HPDE6-E6E7 (cell line): ENCODE results near the gene CEMIP.

Experiments
- DNase-seq: peaks from one replicate; pipeline ENCODE4 v3.0.0; 2011; ENCODE audit warnings: missing footprints; ENCODE audit errors: extremely low spot score

The CEMIP gene

DNA sequence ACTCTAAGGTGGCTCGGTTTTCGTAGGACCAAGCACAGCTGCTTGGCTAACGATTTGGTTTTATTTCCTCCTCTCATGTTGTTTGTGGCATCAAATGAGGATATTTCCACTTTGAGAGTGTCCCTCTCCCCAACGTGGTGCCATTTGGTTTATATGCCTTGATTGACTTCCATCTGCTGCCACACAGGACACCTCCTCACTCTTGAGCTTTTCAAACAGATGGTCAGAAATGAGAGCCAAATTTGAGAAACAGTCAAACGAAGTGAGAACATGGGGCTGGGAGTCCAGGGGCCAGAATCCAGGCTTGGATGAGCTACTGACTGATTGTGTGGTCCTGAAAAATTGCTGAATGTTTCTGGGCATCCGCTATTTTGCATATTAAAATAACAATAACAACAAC, 43.5 kb downstream of the CEMIP start:
- DNase-seq = no peak

DNA sequence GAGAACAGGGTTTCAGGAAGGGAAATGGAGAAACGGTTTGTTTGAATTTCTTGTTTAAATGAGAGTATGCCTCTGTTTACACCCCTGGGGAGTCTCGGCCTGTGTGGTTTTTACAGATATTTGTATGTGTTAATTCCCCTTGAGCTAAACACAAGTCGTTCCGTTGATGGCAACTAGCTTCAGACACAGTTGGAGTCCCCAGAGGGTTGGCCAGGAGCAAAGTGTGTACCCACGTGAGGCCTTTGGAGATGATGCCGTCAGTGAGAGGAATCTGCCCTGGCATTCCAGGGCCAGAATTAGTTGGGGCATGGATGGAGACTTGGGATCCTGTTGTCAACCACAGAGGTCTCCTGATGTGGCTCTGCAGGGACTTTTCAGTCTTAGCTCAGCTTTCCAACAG, 44.0 kb downstream of the CEMIP start:
- DNase-seq = no peak

DNA sequence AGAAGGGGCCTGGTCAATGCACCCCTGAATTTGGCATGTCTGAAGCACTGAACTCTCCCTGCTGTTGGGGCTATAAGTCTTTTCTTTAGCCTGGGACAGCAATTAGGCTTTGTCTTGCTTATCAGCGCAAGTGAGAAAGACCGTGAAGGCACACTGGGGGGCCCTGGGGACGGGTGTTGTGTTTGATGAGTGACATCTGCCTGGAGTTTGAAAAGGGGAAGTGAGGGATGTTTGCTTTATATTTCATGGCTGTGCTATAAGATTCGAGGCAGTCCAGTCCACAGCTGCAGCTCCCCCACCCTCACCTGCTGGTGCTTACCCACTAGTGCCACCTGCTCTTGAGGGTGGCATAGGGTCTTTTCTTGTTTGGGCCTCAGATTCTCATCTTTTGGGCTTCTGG, 44.8 kb downstream of the CEMIP start:
- DNase-seq = no peak

DNA sequence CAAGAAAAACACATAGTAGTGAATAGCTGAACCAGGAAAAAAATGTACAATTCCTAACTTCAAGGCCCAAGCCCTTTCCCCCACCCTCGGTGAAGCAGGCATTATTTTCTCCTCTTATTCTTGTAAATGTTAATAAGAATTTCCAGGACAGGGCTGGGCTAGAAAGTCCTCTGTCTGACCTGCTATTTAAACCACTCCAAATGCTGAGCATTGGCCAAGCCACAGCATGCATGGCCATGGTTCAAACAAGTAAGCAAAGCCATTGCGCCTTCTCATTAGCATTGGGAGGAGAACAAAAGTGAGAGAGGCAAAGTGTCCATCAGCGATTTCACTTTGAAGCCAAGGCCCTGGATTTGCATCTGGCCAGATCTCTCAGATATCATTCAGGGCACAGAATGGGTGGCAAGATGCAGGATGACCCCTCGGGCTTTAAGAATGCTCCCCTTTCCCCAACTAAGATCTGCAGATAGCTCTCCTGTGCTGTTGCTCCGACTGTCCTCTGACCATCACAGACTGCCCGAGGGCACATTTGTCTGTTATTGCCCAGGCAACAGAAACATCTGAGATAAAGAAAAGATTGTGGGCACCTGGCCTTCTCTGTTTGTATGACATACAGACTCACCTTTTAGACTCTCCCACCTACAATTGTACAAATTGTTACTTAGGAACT, 46.3 kb downstream of the CEMIP start:
- DNase-seq = no peak

DNA sequence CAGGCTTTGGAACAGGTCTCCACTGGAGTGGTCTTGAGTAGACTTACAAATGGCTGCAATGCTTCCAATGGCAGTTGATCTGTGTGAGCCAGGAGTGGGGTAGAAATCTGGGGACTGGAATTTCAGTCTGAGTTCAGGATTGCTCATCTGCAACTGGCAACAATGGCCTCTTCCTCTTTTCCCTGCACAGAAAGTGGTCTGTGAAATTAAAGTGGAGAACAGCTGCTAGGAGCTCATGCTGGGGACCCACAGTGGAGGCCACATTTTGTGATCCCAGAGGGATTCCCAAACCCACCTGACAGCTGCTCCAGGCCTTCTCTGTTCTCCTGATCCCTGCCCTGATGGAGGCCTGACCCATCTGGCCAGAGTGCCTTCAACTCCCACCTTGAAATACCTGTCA, 49.6 kb downstream of the CEMIP start:
- DNase-seq = no peak

DNA sequence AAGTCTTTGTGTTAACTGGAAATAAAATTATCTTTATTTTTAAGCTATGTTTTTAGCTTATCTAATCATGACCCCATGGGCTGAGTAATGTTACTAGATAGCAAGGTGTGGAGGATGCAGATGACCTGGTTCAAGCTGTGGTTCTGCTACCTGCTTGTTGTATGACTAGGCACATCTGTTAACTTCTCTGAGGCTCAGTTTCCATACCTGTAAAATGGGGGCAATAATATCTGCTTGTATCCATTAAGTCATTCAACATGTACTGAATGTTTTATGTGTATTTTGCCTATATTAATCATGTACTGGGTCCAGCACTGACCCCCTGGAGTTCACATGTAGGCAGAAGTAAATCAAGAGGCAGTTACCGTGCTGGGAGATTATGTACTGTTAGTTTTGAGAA, 51.5 kb downstream of the CEMIP start:
- DNase-seq = no peak

DNA sequence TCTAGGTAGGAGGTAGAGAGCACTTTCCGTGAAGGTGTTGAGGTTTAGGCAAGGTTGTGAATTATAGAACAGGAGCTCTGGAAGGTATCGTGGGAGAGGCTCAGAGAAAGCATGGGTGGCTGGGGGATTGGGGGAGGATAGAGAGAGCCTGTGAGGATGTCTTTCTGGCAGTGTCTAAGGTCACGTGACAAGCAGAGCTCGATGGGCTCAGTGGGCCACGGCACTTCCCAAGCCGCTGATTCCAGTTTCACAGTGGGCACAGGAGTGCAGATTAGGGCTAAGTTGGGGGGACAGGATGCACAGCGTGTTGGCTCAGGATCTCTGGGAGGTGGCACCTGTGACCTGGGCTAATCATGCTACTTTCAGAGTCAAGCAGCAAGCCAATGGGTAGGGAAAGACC, 52.0 kb downstream of the CEMIP start:
- DNase-seq = no peak

DNA sequence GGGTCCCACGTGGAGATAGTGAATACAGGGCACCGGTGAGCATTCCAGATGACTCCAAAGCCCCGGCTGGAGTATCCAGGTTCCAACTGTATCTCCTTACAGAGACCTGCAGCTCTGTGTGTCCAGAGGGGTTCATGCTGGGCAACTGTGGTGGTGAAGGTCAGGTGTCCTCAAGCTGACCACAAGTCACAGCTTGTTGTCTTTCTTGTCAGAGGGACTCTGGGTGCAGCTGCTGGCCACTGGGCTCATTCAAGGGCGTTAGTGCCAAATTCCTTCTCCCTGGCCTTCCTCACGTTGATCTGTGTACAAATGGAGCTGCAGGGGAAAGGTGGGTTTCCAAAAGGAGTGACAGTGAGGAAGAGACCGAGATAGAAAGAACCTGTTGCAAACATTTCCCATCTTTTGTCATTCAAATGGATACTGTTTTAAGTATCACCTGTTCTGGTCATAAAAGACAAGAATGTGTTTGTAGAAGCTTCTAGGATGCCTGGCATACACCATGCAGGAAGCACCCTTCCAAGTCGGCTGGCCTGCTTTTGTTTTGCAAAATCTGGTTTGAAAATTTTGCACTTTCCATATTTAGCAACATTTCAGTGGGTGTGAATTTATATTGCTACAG, 52.5 kb downstream of the CEMIP start:
- DNase-seq = no peak

DNA sequence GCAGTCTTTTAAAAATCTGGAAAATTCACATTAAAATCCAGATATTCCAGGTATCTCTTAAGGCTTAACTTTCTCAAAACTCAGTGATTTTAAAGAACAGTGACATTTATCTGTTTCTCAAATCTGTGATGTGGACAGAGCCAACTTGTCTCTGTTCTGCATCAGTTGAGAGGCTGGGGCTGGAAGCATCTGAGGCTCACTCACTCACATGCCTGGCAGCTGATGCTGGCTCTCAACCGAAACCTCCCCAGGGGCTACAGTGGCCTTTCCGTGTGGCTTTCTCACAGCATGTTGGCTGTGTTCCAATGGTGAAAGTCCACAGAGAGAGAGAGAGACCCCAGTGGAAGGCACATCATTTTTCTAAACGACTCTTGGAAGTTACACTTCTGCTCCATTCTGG, 53.5 kb downstream of the CEMIP start:
- no peak for DNase-seq

DNA sequence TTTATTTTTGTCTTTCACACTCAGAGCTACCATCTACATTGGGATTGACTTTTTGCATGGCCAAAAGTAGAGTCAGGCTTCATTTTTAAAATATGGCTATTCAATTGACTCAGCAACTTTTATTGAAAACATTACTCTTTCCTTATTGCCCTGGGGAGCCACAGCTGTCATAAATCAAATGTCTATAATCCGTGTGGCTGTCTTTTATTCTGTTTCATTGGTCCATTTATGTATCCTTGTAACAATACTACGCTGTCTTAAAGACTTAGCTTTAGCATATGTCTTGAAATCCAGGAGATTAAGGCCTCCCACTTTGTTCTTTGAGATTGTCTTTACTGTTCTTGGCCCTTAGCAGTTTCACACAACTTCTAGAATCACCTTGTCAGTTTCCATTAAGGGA, 55.2 kb downstream of the CEMIP start:
- no peak for DNase-seq

DNA sequence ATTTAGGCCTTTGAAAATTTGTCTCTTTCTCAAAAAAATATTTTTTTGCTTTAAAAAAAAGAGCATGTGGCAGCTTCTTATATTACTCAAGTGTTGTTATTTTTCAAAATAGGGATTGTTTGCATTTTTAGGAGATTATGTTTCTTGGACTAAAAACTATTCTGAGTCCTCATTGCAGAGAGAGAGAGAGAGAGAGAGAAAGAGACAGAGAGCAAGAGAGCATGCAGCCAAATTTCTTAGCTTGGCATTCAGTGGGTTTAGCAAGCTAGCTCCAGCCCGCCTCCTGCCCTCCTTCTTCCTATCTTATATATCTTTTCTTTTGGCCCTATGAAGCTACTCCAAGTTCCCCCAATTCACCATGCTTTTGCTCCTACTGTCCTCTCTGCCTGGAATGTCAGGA, 55.7 kb downstream of the CEMIP start:
- DNase-seq = no peak

DNA sequence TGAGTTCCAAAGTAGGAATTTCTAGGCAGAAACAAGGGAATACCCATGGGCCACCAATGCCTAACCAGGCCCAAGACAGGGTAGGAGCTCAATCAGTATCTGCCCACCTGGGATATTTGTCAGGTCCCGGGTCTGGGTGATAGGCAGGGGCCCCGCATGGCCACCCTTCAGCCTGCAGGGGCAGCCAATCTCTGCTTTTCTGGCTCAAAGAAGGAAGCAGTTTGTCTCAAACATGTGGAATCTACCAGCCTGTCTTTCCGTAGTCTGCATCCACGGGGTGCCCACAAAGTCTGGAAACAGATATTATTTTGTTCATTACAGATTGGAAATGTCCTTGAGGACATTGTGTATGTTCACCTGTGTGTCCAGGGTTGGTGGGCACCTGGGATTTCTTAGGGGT, 56.2 kb downstream of the CEMIP start:
- DNase-seq = no peak

DNA sequence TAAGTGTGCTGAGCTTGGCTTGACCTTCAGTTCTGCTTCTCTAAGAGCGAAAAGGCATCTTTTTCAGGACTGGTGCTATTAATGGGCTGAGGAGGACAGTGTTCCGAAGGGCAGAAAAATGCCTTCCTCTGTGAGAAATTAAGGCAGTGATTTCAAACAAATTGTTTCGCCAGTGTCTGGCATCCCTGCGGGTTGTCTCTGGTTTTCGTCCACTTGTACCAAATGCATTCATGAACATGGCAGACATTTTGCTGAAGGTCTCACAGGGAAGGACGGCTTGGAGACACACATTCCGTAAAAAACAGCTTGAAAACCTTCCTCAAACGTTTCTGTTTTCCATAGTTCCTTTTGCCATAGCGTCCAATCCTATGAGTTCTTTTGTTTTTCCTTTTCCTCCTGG, 57.1 kb downstream of the CEMIP start:
- DNase-seq = no peak

DNA sequence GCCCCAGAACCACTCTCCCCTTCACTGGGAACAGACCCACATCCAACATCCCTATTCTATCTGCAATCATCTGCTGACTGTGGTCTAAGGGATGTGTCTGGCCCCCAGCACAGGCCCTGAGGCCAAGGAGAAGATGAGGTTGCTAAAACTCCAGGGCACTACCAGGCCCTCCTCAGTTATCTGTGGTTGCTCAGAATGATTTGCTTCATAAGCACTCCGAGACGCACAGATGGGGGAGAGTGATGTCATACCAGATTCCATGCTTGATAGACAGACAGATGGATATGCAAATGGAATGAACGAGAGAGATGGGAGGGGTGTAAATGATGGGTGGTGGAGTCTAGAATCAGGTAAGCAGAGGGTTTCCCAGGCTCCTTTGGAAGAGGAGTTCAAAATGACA, 57.8 kb downstream of the CEMIP start:
- DNase-seq = no peak

DNA sequence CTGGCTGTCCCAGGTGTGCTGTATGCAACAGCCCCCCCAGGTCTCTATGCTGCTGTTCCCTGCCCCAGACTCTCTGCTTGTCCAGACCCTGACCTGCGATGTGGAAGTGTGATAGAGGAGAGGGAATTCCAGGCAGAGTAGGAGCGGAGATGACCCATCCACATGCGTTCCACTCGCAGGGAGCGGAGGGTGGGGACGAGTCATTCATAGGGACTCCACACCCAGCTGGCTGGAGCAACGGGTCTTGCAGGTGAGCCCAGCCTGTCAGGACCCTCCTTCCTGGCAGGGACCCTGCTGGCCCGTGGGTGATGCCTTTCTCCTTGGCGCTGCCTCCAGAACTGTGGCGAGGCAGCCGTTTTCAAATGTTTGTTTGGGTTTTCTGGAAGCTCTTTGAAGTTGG, 58.8 kb downstream of the CEMIP start:
- no peak for DNase-seq

DNA sequence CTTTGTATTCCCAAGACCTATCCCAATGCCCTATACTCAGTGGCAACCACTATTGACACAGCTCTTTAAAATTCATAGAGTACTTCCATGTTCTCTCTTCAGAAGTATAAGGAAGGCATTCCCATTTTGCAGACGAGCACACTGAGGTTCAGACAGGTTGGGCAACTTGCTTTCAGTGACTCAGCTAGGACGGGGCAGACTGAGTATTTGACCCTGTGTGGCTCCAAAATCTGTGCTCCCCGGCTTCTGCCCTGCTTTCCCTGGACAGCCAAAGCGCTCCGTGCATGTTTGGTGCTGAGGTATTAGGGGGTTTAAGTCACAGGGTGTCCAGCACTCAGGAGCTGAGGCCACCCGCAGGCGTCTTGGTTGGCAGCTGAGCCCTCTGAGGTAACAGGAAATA, 59.5 kb downstream of the CEMIP start:
- no peak for DNase-seq

DNA sequence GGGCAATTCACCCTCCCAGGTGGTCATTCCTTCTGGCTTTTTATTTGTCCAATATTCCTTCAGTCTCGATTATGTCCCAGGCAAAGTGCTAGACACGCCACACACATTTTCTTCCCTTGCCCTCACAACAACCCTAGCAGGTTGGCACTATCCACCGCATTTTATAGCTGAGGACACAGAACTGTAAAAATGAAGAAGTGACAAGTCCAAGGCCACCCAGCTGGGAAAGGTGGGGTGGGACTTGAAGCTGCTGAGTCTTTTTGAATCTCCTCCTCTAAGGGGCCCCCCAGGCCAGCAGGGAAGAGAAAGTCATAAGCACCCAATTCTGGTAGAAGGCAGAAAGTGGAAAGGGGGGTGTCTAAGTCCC, 60.6 kb downstream of the CEMIP start:
- no peak for DNase-seq

DNA sequence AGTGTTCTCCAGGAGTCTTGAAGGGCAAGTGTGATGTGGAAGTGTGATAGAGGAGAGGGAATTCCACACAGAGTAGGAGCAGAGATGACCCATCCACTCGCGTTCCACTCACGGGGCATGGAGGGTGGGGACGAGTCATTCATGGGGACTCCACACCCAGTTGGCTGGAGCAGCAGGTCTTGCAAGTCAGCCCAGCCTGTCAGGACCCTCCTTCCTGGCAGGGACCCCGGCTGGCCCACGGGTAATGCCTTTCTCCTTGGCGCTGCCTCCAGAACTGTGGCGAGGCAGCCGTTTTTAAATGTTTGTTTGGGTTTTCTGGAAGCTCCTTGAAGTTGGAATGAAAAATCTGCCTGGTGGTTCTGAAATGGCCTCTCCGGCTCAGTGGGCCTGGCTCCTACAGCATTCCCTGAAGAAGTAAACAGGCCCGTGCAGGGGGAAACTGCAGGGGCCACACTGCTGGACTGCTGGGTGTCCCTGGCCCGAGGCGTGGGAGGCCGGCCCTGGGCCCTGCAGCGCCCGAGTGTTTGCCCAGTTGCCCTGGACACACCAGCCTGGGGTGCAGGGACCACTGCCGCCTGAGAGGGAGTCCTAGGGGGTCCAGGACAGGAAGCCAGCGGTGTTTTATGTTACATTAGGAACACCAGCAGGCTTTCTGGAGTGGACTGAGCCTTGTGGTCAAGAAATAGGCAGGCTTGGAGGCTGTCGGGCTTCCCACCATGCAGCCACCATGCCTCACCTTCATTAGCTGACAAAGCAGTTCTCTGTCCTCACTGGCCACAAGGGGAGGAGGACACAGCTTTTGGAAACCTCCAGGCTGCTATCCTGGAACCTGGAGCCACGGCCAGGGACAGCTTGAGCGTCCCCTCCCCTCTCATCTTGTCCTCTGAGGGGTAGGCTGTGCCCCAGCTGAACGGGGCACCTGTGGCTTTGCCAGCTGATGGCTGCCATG, 61.3 kb downstream of the CEMIP start:
- DNase-seq = no peak

DNA sequence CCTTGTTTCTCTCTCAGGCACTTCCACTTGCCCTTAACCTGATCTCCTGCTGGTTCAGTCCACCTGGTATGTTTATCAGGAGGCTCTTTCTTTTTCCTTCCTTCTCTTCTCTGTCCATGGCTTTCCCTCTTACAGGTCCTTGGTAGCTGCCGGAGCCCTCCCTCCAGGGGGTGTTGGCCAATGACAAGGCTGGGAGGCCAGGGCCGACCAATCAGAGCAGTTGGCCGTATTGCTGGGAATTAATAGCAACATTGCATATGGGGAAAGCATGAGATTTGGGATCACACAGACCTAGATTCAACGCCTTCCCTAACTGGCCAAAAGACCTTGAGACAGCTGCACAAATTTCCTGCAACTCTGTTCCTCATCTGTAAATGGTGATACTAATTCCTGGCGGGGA, 62.4 kb downstream of the CEMIP start:
- DNase-seq = no peak

DNA sequence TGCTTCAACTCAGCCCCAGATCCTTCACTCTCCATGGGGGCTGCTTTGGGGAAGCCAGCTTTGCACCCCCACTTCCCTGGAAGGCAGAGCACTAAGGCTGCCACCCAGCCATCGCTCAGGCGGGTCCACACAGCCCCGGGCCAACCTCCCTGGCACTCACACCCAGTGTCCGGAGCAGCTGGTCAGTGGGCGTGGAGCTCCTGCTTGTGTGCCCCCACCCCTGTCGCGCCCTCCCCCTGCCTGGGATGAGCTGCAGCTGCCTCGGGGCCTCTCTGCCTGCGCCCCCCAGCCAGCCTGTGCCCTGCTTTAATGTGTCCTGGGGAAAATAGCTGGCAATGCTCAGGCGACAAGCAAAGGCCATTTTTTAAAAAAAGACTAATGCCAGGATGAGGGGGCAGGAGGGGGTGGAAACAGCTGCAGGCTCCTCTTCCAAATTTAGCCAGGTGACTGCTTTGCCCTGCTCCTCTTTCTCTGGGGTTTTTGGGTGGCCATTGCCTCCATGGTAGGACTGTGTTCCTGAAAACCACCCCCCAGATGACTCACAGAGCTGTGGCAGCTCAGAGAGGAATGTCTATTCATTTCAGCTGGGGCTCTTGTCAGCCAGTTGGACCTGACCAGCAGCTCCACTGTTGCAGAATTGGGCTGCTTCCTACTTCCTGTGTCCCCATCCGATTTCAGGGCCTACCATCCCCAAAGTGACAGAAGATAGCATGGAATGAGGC, 65.0 kb downstream of the CEMIP start:
- peak; percentile 63 for DNase-seq

DNA sequence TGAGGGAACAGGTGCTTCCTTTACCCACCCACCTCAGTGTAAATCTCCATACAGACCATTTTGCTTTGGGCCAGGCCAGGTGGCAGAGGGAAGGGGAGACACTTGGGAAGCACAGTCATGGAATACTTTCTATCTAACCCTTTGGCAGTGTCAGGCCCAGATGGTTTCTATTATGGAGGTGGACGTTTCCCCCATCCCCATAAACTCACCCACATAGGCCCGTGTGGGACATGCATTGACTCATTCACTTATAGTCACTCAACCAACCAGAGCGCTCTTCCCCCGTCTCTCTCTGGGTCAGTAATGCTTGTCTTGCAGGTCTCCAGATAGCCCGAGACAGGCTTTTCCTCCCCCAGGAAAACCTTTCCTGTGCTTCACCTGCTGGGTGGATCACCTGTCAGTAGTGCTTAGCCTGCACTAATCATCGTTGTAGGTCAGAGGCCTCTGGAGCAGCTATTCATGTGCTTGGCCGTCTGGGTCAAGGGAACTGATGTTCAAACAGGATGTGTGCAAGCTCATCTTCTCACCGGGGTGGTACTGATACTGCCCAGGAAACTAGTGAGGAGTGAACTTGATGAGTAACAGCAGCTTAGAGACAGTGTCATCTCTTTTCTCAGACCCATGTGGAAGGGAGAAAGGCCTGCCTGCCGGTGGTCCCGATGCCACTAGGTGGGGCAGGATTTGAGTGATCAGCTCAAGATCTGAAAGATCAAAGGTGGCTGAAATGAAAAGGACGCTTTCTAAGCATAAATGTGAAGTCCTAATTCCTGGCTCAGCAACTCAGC, 67.1 kb downstream of the CEMIP start:
- DNase-seq = no peak

DNA sequence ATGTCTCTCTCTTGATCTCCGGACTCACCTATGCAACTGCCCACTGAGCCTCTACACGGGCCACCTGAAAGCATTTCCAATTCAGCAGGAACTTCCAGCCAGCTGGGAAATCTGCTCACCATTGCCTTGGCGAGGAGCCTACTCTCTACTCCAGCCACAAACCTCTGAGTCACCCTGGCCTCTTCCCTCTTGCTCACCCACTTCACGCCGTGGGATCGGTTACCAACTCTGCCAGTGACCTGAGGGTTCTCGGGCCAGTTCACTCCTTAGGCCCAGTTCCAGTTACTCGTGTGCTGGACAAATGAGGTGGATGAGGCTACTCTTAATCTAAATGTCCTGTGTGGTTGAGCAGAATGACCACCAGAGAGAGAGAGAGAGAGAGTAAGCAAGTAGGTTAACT, 70.1 kb downstream of the CEMIP start:
- peak; percentile 75 for DNase-seq
